Measurements from ENCODE around the gene CD53. TPM values are rescaled to one million over a fixed set of nuclear protein-coding genes. Genes with fewer than 3 reads are reported as not detected.

CD53 gene
- polyA plus RNA-seq, 1 donor from 2014 or later: not detected

GRCh38 chr1:110912784-110913183 is 39.8 kb downstream of the CD53 start:
- Histone ChIP-seq H3F3A (ENCODE audit: insufficient read depth, low read length, poor library complexity, severe bottlenecking) (no peaks in the 10 kb centered on the region), H3K27ac (ENCODE audit: low read length) (no peak overlapping the region), H3K4me2 (ENCODE audit: low read length) (no peak overlapping the region), H4K20me1 (ENCODE audit: insufficient read depth) (no peaks in the 10 kb centered on the region), H3K4me3 (ENCODE audit: low read length) (no peak overlapping the region), H2AFZ (ENCODE audit: low read depth, low read length) (no peak overlapping the region), H3K9ac (ENCODE audit: low read length) (no peak overlapping the region), H3K9me2 (ENCODE audit: insufficient read depth, low read length) (no peaks in the 10 kb centered on the region), H3K27me3 (ENCODE audit: insufficient read depth, low read depth, low read length) (no peaks in the 10 kb centered on the region), H3K36me3 (ENCODE audit: insufficient read depth, low read length) (no peaks in the 10 kb centered on the region), H3K79me2 (replicated peaks; ENCODE audit: insufficient read depth, low read length) (no peaks in the 10 kb centered on the region), H3K9me3 (ENCODE audit: low read length) (no peaks in the 10 kb centered on the region)
- TF ChIP-seq EZH2 (IDR thresholded peaks at IDR 0.05; ENCODE audit: borderline replicate concordance, insufficient read depth, low read length, poor library complexity, severe bottlenecking): no peak
- TF ChIP-seq, protein P1, sequence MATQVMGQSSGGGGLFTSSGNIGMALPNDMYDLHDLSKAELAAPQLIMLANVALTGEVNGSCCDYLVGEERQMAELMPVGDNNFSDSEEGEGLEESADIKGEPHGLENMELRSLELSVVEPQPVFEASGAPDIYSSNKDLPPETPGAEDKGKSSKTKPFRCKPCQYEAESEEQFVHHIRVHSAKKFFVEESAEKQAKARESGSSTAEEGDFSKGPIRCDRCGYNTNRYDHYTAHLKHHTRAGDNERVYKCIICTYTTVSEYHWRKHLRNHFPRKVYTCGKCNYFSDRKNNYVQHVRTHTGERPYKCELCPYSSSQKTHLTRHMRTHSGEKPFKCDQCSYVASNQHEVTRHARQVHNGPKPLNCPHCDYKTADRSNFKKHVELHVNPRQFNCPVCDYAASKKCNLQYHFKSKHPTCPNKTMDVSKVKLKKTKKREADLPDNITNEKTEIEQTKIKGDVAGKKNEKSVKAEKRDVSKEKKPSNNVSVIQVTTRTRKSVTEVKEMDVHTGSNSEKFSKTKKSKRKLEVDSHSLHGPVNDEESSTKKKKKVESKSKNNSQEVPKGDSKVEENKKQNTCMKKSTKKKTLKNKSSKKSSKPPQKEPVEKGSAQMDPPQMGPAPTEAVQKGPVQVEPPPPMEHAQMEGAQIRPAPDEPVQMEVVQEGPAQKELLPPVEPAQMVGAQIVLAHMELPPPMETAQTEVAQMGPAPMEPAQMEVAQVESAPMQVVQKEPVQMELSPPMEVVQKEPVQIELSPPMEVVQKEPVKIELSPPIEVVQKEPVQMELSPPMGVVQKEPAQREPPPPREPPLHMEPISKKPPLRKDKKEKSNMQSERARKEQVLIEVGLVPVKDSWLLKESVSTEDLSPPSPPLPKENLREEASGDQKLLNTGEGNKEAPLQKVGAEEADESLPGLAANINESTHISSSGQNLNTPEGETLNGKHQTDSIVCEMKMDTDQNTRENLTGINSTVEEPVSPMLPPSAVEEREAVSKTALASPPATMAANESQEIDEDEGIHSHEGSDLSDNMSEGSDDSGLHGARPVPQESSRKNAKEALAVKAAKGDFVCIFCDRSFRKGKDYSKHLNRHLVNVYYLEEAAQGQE (IDR thresholded peaks at IDR 0.05; ENCODE audit: borderline replicate concordance): no peak
- TF ChIP-seq SMC3 (conservative IDR thresholded peaks at IDR 0.05; ENCODE audit: poor library complexity): no peak
- TF ChIP-seq EP300 (conservative IDR thresholded peaks at IDR 0.05; ENCODE audit: poor library complexity, severe bottlenecking): no peak
- TF ChIP-seq, protein P2, sequence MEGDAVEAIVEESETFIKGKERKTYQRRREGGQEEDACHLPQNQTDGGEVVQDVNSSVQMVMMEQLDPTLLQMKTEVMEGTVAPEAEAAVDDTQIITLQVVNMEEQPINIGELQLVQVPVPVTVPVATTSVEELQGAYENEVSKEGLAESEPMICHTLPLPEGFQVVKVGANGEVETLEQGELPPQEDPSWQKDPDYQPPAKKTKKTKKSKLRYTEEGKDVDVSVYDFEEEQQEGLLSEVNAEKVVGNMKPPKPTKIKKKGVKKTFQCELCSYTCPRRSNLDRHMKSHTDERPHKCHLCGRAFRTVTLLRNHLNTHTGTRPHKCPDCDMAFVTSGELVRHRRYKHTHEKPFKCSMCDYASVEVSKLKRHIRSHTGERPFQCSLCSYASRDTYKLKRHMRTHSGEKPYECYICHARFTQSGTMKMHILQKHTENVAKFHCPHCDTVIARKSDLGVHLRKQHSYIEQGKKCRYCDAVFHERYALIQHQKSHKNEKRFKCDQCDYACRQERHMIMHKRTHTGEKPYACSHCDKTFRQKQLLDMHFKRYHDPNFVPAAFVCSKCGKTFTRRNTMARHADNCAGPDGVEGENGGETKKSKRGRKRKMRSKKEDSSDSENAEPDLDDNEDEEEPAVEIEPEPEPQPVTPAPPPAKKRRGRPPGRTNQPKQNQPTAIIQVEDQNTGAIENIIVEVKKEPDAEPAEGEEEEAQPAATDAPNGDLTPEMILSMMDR (IDR thresholded peaks at IDR 0.05; ENCODE audit: poor library complexity, severe bottlenecking): no peak
- TF ChIP-seq TAF1 (IDR thresholded peaks at IDR 0.05; ENCODE audit: low read depth): no peak
- TF ChIP-seq RAD21 (conservative IDR thresholded peaks at IDR 0.05): no peak

DNA sequence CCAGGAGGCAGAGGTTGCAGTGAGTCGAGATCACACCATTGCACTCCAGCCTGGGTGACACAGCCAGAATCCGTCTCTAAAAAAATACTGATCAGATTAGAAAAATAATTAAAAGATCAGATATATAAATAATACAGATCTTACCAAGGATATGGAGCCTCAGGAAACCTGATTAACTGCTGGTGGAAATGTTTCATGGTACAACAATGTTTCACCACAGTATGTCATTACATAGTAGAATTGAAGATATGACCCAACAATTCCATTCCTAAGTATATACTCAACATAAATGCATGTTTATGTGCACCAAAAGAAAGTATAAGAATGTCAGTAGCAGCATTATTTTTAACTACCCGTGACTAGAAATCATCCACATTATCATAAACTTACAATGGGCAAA is 41.7 kb downstream of the CD53 start:
- TF ChIP-seq POLR2AphosphoS5 (IDR thresholded peaks at IDR 0.05): no peak
- TF ChIP-seq SMC3 (conservative IDR thresholded peaks at IDR 0.05; ENCODE audit: poor library complexity): no peak
- TF ChIP-seq EP300 (conservative IDR thresholded peaks at IDR 0.05; ENCODE audit: poor library complexity, severe bottlenecking): no peak
- no peak for TF ChIP-seq MXI1 (conservative IDR thresholded peaks at IDR 0.05; ENCODE audit: poor library complexity, severe bottlenecking)
- TF ChIP-seq TAF1 (IDR thresholded peaks at IDR 0.05; ENCODE audit: low read depth): no peak
- TF ChIP-seq RAD21 (conservative IDR thresholded peaks at IDR 0.05): no peak
- TF ChIP-seq EZH2 (IDR thresholded peaks at IDR 0.05; ENCODE audit: borderline replicate concordance, insufficient read depth, low read length, poor library complexity, severe bottlenecking): no peak
- TF ChIP-seq, protein P1 (IDR thresholded peaks at IDR 0.05; ENCODE audit: borderline replicate concordance): no peak
- TF ChIP-seq, protein P2 (IDR thresholded peaks at IDR 0.05; ENCODE audit: poor library complexity, severe bottlenecking): no peak
- H3K9me3 ChIP-seq (ENCODE audit: low read length): no peaks in the 10 kb centered on the region
- H2AFZ ChIP-seq (ENCODE audit: low read depth, low read length): no peak overlapping the region
- H3K4me3 ChIP-seq (ENCODE audit: low read length): no peak overlapping the region
- H3K36me3 ChIP-seq (ENCODE audit: insufficient read depth, low read length): no peaks in the 10 kb centered on the region
- H3F3A ChIP-seq (ENCODE audit: insufficient read depth, low read length, poor library complexity, severe bottlenecking): no peaks in the 10 kb centered on the region
- no peak overlapping the region for H3K9ac ChIP-seq (ENCODE audit: low read length)
- H3K79me2 ChIP-seq (replicated peaks; ENCODE audit: insufficient read depth, low read length): no peaks in the 10 kb centered on the region
- H3K27ac ChIP-seq (ENCODE audit: low read length): no peak overlapping the region
- H4K20me1 ChIP-seq (ENCODE audit: insufficient read depth): no peaks in the 10 kb centered on the region
- no peak overlapping the region for H3K4me2 ChIP-seq (ENCODE audit: low read length)
- H3K27me3 ChIP-seq (ENCODE audit: insufficient read depth, low read depth, low read length): no peaks in the 10 kb centered on the region
- H3K9me2 ChIP-seq (ENCODE audit: insufficient read depth, low read length): no peaks in the 10 kb centered on the region

Measured in neural cell (in vitro differentiated cells).